Calu3 (cell line): ENCODE results near the gene SLC7A4. TPM values are rescaled to one million over a fixed set of nuclear protein-coding genes. Genes with fewer than 3 reads are reported as not detected.

ENCODE experiments used
- BruUV-seq: library from RNA; stranded (reverse); fragments of 400-500 nt; replicated peaks from 2 replicates; lab custom pipeline; 2021; lab: Mats Ljungman, UMichigan
- CTCF ChIA-PET: fragments of 300-600 bp; sonication (Branson Sonifier 250); formaldehyde crosslinking; loops from one replicate; lab custom pipeline; 2022; ENCODE audit warnings: antibody characterized with exemption; lab: Charles Lee
- DNase-seq: peaks from one replicate; pipeline ENCODE4 v3.0.0; 2022
- H3K27ac Mint-ChIP-seq: one replicate; pipeline ENCODE4 v1.8.0; 2022; ENCODE audit warnings: mixed read lengths; ENCODE audit not compliant: unreplicated experiment
- H3K27me3 Mint-ChIP-seq: one replicate; pipeline ENCODE4 v1.8.0; 2022; ENCODE audit warnings: mixed read lengths; ENCODE audit not compliant: unreplicated experiment
- H3K36me3 Mint-ChIP-seq: one replicate; pipeline ENCODE4 v1.8.0; 2022; ENCODE audit warnings: mild to moderate bottlenecking, moderate library complexity, mixed read lengths; ENCODE audit not compliant: insufficient read depth, unreplicated experiment
- H3K4me1 Mint-ChIP-seq: one replicate; pipeline ENCODE4 v1.8.0; 2022; ENCODE audit warnings: mild to moderate bottlenecking, low read depth, mixed read lengths; ENCODE audit not compliant: unreplicated experiment
- H3K4me3 Mint-ChIP-seq: one replicate; pipeline ENCODE4 v1.8.0; 2022; ENCODE audit warnings: mild to moderate bottlenecking, low read depth, moderate library complexity, mixed read lengths; ENCODE audit not compliant: unreplicated experiment
- H3K9me3 Mint-ChIP-seq: one replicate; pipeline ENCODE4 v1.8.0; 2022; ENCODE audit warnings: low read depth, mixed read lengths; ENCODE audit not compliant: unreplicated experiment
- intact Hi-C: fragments of 100-400 bp; cut with micrococcal nuclease; formaldehyde crosslinking; loops from one replicate; pipeline ENCODE4 v1.10.0; 2022; ENCODE audit not compliant: unreplicated experiment
- total RNA-seq: library from RNA; stranded (reverse); gene quantifications from 2 replicates; pipeline ENCODE4 v1.2.3, GENCODE V29; 2022
- TF ChIP-seq, protein P1 (sequence below): fragments of 200-600 bp; IDR thresholded peaks from one replicate; pipeline ENCODE4 v1.8.0; 2022; ENCODE audit warnings: antibody characterized with exemption; ENCODE audit not compliant: unreplicated experiment

Gene SLC7A4
- total RNA-seq, 1 experiment from 2014 or later = 0.14 TPM

DNA sequence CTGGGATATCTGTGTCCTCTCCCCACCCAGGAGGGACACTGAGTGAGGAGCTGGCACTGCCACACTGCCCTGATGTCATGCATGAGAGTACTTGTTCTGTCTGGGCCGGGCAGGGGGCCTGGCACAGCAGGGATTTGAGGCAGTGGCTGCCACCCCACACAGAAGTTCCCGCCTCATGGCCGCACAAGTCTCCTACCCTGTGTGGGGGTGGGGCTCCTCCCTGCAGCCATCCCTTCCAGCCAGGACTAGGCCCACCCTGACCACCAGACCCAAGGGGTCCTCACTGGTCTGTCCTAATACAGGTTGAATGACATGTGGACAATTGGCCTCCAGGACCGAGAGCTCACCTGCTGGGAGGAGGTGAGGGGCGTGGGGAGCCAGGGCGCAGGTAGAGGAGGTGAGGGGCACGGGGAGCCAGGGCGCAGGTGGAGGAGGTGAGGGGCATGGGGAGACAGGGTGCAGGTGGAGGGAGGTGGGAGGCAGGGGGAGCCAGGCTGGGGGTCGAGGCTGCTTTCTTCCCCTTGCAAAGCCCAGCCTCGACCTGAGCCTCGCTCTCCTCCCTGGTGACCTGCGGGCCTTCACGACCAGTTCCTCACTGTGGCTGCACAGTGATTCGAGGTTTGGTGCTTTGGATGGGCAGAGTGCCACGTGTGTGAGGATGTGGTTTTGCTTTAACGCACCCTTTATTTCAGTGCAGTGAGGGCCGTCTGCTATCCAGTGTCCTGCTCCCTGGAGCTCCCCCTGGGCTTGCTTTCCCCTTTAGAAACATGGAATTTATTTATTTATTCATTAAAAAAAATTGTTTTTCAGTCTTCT lies 42.8 kb downstream of the SLC7A4 start:
- TF ChIP-seq, protein P1, sequence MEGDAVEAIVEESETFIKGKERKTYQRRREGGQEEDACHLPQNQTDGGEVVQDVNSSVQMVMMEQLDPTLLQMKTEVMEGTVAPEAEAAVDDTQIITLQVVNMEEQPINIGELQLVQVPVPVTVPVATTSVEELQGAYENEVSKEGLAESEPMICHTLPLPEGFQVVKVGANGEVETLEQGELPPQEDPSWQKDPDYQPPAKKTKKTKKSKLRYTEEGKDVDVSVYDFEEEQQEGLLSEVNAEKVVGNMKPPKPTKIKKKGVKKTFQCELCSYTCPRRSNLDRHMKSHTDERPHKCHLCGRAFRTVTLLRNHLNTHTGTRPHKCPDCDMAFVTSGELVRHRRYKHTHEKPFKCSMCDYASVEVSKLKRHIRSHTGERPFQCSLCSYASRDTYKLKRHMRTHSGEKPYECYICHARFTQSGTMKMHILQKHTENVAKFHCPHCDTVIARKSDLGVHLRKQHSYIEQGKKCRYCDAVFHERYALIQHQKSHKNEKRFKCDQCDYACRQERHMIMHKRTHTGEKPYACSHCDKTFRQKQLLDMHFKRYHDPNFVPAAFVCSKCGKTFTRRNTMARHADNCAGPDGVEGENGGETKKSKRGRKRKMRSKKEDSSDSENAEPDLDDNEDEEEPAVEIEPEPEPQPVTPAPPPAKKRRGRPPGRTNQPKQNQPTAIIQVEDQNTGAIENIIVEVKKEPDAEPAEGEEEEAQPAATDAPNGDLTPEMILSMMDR = no peak
- BruUV-seq = no TSS peak
- peaks cover 17% of the 10 kb centered on the region for H3K36me3 Mint-ChIP-seq
- no peak overlapping the region for H3K4me3 Mint-ChIP-seq
- no peaks in the 10 kb centered on the region for H3K27me3 Mint-ChIP-seq
- intact Hi-C loops = no loop called here
- H3K9me3 Mint-ChIP-seq = no peaks in the 10 kb centered on the region
- CTCF ChIA-PET = no interaction called here
- H3K4me1 Mint-ChIP-seq = no peaks in the 10 kb centered on the region
- no peak for DNase-seq
- no peak overlapping the region for H3K27ac Mint-ChIP-seq

DNA sequence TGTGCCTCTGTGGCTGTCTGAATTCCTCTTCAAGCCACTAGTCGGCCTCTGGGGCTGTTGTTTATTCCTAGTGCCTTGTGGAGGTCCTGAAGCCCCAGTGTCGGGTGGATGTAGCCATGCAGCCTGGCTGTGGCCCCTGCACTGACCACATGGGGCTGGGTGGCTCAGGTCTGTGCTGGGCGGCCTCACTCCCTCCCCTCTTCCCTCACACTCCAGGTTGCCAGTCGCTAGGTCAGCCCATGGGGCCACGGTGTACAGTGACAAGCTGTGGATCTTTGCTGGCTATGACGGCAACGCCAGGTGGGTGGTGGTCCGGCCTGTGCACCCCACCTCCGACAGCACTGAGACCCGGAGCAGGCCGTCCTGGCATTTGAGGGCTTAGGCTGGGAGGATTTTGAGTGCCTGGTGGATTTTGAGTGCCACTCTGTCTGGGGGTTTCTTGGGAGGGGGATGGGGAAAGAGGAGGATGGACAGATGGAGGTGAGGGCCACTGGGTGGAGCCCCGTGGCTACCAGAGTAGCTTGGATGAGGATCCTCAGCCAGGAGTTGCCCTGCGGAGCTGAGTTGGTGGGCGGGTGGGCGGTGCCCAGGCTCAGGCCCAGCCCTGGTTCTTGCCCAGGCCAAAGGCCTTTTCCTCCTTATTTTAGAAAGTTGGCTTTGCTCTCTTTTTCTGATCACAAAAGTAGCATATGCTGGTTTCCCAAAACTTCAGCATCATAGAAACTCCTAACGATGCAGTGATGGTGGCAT lies 43.6 kb downstream of the SLC7A4 start:
- Mint-ChIP-seq H3K4me3 (no peak overlapping the region), H3K27me3 (no peaks in the 10 kb centered on the region), H3K4me1 (no peaks in the 10 kb centered on the region), H3K9me3 (no peaks in the 10 kb centered on the region), H3K27ac (no peak overlapping the region), H3K36me3 (peaks cover 15% of the 10 kb centered on the region)
- DNase-seq = no peak
- BruUV-seq = no TSS peak
- intact Hi-C loops = no loop called here
- CTCF ChIA-PET = no interaction called here
- TF ChIP-seq, protein P1 = no peak

DNA sequence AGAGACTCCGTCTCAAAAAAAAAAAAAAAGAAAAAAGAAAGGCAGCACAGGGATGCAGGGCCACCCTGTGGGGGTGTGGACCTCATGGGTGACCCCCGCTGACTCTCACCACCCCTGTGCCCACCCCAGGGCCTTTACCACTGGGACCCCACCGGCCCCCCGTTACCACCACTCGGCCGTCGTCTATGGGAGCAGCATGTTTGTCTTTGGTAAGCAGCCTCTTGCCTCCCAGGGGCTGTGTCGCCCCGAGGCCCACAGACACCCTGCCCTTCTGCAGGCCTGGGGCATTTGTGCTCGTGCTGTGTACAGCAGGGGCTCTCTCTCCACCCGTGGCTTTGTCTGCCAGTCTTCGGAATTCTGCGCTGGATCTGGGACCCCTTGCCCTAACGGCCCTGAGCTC lies 45.0 kb downstream of the SLC7A4 start:
- TF ChIP-seq, protein P1 = no peak
- DNase-seq = no peak
- Mint-ChIP-seq H3K27me3 (no peaks in the 10 kb centered on the region), H3K4me1 (no peaks in the 10 kb centered on the region), H3K27ac (no peak overlapping the region), H3K4me3 (no peak overlapping the region), H3K9me3 (no peaks in the 10 kb centered on the region), H3K36me3 (peaks cover 13% of the 10 kb centered on the region)
- CTCF ChIA-PET = interaction anchor here (0.7 kb wide), 1 partner anchor 28 kb away, joined by 4 read pairs; no protein-coding TSS in a partner anchor
- intact Hi-C loops = no loop called here
- BruUV-seq = no TSS peak

DNA sequence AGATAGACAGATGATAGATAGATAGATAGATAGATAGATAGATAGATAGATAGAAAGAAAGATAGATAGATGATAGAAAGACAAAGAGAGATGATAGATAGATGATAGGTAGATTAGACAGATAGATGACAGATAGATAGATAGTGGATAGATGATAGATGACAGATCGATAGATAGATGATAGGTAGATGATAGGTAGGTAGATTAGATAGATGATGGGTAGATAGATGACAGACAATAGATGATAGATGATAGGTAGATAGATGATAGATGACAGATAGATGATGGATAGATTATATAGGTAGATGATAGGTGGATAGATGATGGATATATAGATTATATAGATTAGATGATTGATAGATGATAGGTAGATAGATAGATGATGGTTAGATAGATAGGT lies 46.0 kb downstream of the SLC7A4 start:
- intact Hi-C loops = no loop called here
- no peak overlapping the region for H3K4me3 Mint-ChIP-seq
- TF ChIP-seq, protein P1 = no peak
- no peaks in the 10 kb centered on the region for H3K4me1 Mint-ChIP-seq
- H3K27ac Mint-ChIP-seq = no peak overlapping the region
- no peak for DNase-seq
- BruUV-seq = no TSS peak
- H3K36me3 Mint-ChIP-seq = peaks cover 23% of the 10 kb centered on the region
- CTCF ChIA-PET = no interaction called here
- H3K27me3 Mint-ChIP-seq = no peaks in the 10 kb centered on the region
- no peaks in the 10 kb centered on the region for H3K9me3 Mint-ChIP-seq
